Activated CD8-positive, alpha-beta T cell treated with anti-CD3 and anti-CD28 coated beads for 36 hours (primary cell): ENCODE measurements around the gene SCARF1. TPM values are rescaled to one million over a fixed set of nuclear protein-coding genes. Genes with fewer than 3 reads are reported as not detected.

ENCODE experiments used
- ATAC-seq: fragments of 200-7000 bp; cut with Tn5 transposase; one replicate; pipeline ENCODE4 v1.10.0; 2021; ENCODE audit warnings: mild to moderate bottlenecking, moderate library complexity
- CTCF ChIA-PET: fragments of 350-600 bp; sonication (Branson Sonifier 250); formaldehyde crosslinking; loops from one replicate; lab custom pipeline; 2021; ENCODE audit warnings: antibody characterized with exemption; lab: Charles Lee
- POLR2A ChIA-PET: fragments of 350-600 bp; sonication (Branson Sonifier 250); formaldehyde crosslinking; loops from one replicate; lab custom pipeline; 2021; ENCODE audit warnings: antibody characterized with exemption; lab: Charles Lee
- DNase-seq: peaks from one replicate; pipeline ENCODE4 v3.0.0-alpha.2; 2020
- H3K27ac Mint-ChIP-seq: one replicate; pipeline ENCODE4 v1.8.0; 2021; ENCODE audit warnings: mild to moderate bottlenecking, mixed read lengths
- H3K27me3 Mint-ChIP-seq: one replicate; pipeline ENCODE4 v1.8.0; 2021; ENCODE audit warnings: mixed read lengths
- H3K36me3 Mint-ChIP-seq: one replicate; pipeline ENCODE4 v1.8.0; 2021; ENCODE audit warnings: low read depth, mixed read lengths
- H3K4me1 Mint-ChIP-seq: one replicate; pipeline ENCODE4 v1.8.0; 2021; ENCODE audit warnings: low read depth, mixed read lengths
- H3K4me3 Mint-ChIP-seq: one replicate; pipeline ENCODE4 v1.8.0; 2021; ENCODE audit warnings: mild to moderate bottlenecking, moderate library complexity, mixed read lengths
- H3K9me3 Mint-ChIP-seq: one replicate; pipeline ENCODE4 v1.8.0; 2021; ENCODE audit warnings: mixed read lengths
- CTCF ChIP-seq: fragments of 200-600 bp; IDR thresholded peaks from one replicate; pipeline ENCODE4 v1.8.0; 2022; ENCODE audit warnings: antibody characterized with exemption, mild to moderate bottlenecking
- intact Hi-C: fragments of 100-400 bp; cut with micrococcal nuclease; formaldehyde crosslinking; loops from one replicate; pipeline ENCODE4 v1.10.0; 2022
- total RNA-seq, 2 experiments: library from RNA; stranded (reverse); gene quantifications; one replicate each; pipeline ENCODE4 v1.2.3, GENCODE V29; 2021

The SCARF1 gene
- total RNA-seq, 2 experiments from 2014 or later = 3.2 to 4.1 TPM

DNA sequence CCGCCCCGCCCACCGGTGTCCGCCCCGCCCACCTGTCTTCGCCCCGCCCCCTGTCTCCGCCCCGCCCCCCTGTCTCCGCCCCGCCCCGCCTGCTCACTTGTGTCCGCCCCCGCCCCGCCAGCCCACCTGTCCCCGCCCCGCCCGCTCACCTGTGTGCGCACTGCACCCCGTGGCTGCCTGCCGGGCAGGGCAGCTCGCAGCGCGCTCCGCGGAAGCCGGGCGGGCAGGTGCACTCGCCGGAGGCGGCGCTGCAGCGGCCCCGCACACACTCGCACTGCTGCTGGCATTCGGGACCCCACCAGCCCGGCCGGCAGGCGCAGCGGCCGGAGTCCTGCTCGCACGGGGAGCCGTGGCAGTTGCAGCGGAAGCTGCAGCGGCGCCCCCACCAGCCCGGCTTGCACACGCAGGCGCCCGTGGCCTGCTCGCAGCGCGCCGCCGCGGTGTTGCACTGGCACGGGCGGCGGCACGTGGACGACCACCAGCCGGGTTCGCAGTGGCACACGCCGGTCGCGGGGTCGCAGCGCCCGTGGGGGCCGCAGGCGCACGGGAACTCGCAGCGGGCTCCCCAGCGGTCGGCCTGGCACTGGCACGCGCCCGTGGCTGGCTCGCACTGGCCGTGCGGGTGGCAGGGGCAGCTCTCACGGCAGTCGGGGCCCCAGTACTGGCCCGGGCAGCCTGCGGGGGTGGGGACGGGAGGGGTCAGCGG, 2.1 kb downstream of the SCARF1 start:
- TF ChIP-seq CTCF = peak; percentile 33
- no peaks in the 10 kb centered on the region for H3K27me3 Mint-ChIP-seq
- intact Hi-C loops = no loop called here
- no peaks in the 10 kb centered on the region for H3K36me3 Mint-ChIP-seq
- ChIA-PET CTCF (interaction anchor here (0.9 to 1.2 kb wide), 2 partner anchors 69 to 73 kb away, joined by 3 to 4 read pairs; no protein-coding TSS in a partner anchor), POLR2A (interaction anchor here (0.6 to 1.4 kb wide), 2 partner anchors 17 to 26 kb away, joined by 3 to 4 read pairs; no protein-coding TSS in a partner anchor)
- peak overlapping the region; percentile 70 for H3K4me3 Mint-ChIP-seq
- ATAC-seq = peak; percentile 45
- peak; percentile 67 for DNase-seq
- H3K4me1 Mint-ChIP-seq = peaks cover 26% of the 10 kb centered on the region
- H3K27ac Mint-ChIP-seq = no peak overlapping the region
- no peaks in the 10 kb centered on the region for H3K9me3 Mint-ChIP-seq

DNA sequence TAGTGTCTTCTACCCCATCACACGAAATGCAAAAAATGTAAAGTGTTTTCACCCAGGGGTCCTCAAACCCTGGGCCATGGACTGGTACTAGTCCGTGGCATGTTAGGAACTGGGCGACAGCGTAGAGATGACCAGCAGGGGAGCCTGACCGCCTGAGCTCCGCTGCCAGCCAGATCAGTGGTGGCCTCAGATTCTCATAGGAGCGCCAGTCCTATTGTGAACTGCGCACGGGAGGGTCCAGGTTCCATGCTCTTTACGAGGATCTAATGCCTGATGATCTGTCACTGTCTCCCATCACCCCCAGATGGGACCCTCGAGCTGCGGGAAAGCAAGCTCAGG, 4.5 kb downstream of the SCARF1 start:
- ChIA-PET CTCF (interaction anchor here (0.8 to 4.6 kb wide), 2 partner anchors 11 to 276 kb away, joined by 3 to 32 read pairs; partner anchors contain the start of gene SLC43A2), POLR2A (no interaction called here)
- Mint-ChIP-seq H3K4me1 (peaks cover 22% of the 10 kb centered on the region), H3K4me3 (no peak overlapping the region), H3K27me3 (no peaks in the 10 kb centered on the region), H3K36me3 (no peaks in the 10 kb centered on the region), H3K9me3 (no peaks in the 10 kb centered on the region), H3K27ac (no peak overlapping the region)
- DNase-seq = no peak
- no peak for TF ChIP-seq CTCF
- intact Hi-C loops = no loop called here
- no peak for ATAC-seq

GRCh38 chr17:1640329-1641064, 5.0 kb downstream of the SCARF1 start:
- ATAC-seq = no peak
- Mint-ChIP-seq H3K36me3 (no peaks in the 10 kb centered on the region), H3K4me1 (peaks cover 17% of the 10 kb centered on the region), H3K27me3 (no peaks in the 10 kb centered on the region), H3K27ac (no peak overlapping the region), H3K4me3 (no peak overlapping the region), H3K9me3 (no peaks in the 10 kb centered on the region)
- DNase-seq = no peak
- CTCF ChIA-PET = interaction anchor here (4.6 kb wide), 1 partner anchor 10 kb away, joined by 32 read pairs; the partner anchor contains the start of gene SLC43A2
- POLR2A ChIA-PET = interaction anchor here (1.0 kb wide), 1 partner anchor 21 kb away, joined by 3 read pairs; no protein-coding TSS in a partner anchor
- TF ChIP-seq CTCF = no peak
- intact Hi-C loops = no loop called here

- no peak overlapping the region for H3K27ac Mint-ChIP-seq
- no peaks in the 10 kb centered on the region for H3K9me3 Mint-ChIP-seq
- H3K36me3 Mint-ChIP-seq = no peaks in the 10 kb centered on the region
- POLR2A ChIA-PET = interaction anchor here (1.0 kb wide), 1 partner anchor 22 kb away, joined by 3 read pairs; no protein-coding TSS in a partner anchor
- H3K27me3 Mint-ChIP-seq = no peaks in the 10 kb centered on the region
- DNase-seq = no peak
- no peak for ATAC-seq
- no peak for TF ChIP-seq CTCF
- no peak overlapping the region for H3K4me3 Mint-ChIP-seq
- CTCF ChIA-PET = interaction anchor here (4.6 kb wide), 1 partner anchor 10 kb away, joined by 32 read pairs; the partner anchor contains the start of gene SLC43A2
- intact Hi-C loops = no loop called here
- H3K4me1 Mint-ChIP-seq = peaks cover 8% of the 10 kb centered on the region
Observed at GRCh38 chr17:1639549-1640180, 5.9 kb downstream of the SCARF1 start.
